SJSA1 (cell line): ENCODE data around the gene MSI2. TPM values are rescaled to one million over a fixed set of nuclear protein-coding genes. Genes with fewer than 3 reads are reported as not detected.

ENCODE experiments used
- DNase-seq, 2 experiments: peaks; one replicate each; pipeline ENCODE4 v3.0.0-alpha.2; 2015 to 2020; ENCODE audit warnings: low spot score in 2 of 2, low read depth in 1 of 2
- H3K27ac ChIP-seq: fragments of 250-450 bp; sonication (Bioruptor Pico); 2 replicates; pipeline ENCODE4 v1.5.1; 2020; ENCODE audit warnings: mild to moderate bottlenecking, moderate library complexity
- H3K27me3 ChIP-seq: fragments of 250-450 bp; sonication (Bioruptor Pico); replicated peaks from 2 replicates; pipeline ENCODE4 v1.5.1; 2020; ENCODE audit warnings: mild to moderate bottlenecking, moderate library complexity
- H3K36me3 ChIP-seq: fragments of 250-450 bp; sonication (Bioruptor Pico); 2 replicates; pipeline ENCODE4 v1.5.1; 2020; ENCODE audit warnings: mild to moderate bottlenecking
- H3K4me1 ChIP-seq: fragments of 250-450 bp; sonication (Bioruptor Pico); replicated peaks from 2 replicates; pipeline ENCODE4 v1.6.1; 2021; ENCODE audit warnings: mild to moderate bottlenecking
- H3K4me3 ChIP-seq: fragments of 250-450 bp; sonication (Bioruptor Pico); 2 replicates; pipeline ENCODE4 v1.5.1; 2020; ENCODE audit warnings: mild to moderate bottlenecking
- H3K9me3 ChIP-seq: fragments of 250-450 bp; sonication (Bioruptor Pico); replicated peaks from 2 replicates; pipeline ENCODE4 v1.5.1; 2020; ENCODE audit warnings: mild to moderate bottlenecking
- total RNA-seq: library from RNA; depleted of rRNA; stranded (reverse); fragments of >200 nt; shearing (Covaris generic); gene quantifications from 2 replicates; pipeline ENCODE4 v1.2.3, GENCODE V29; 2014

The MSI2 gene
- total RNA-seq, 1 experiment from 2014 or later: 39.8 TPM

GRCh38 chr17:57268181-57268580 is 11.9 kb downstream of the MSI2 start:
- H3K9me3 ChIP-seq: no peaks in the 10 kb centered on the region
- H3K36me3 ChIP-seq: peaks cover 65% of the 10 kb centered on the region
- H3K4me1 ChIP-seq: no peaks in the 10 kb centered on the region
- no peak overlapping the region for H3K4me3 ChIP-seq
- no peak for DNase-seq
- H3K27ac ChIP-seq: no peak overlapping the region
- H3K27me3 ChIP-seq: no peaks in the 10 kb centered on the region

DNA sequence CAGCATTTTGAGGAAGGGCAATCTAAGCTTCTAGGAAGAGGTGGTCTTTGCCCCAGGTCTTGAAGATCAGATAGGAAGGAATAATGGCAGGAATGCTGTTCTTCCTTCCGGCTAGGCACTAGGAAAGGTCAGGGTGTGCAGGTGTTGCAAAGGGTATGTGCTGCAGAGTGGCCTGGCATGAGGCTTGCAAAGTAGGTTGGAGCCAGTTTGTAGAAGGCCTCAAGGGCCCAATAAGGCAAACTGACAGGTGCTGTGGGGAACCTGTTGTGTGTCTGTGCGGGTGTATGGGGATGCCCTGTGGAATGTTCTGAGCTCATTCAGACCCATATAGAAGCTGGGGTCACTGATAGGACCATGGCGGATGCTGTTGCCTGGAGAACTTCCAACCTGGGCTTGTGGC is 12.7 kb downstream of the MSI2 start:
- H3K4me3 ChIP-seq: no peak overlapping the region
- H3K4me1 ChIP-seq: no peaks in the 10 kb centered on the region
- no peaks in the 10 kb centered on the region for H3K27me3 ChIP-seq
- peaks cover 61% of the 10 kb centered on the region for H3K36me3 ChIP-seq
- H3K9me3 ChIP-seq: no peaks in the 10 kb centered on the region
- no peak for DNase-seq
- H3K27ac ChIP-seq: no peak overlapping the region

DNA sequence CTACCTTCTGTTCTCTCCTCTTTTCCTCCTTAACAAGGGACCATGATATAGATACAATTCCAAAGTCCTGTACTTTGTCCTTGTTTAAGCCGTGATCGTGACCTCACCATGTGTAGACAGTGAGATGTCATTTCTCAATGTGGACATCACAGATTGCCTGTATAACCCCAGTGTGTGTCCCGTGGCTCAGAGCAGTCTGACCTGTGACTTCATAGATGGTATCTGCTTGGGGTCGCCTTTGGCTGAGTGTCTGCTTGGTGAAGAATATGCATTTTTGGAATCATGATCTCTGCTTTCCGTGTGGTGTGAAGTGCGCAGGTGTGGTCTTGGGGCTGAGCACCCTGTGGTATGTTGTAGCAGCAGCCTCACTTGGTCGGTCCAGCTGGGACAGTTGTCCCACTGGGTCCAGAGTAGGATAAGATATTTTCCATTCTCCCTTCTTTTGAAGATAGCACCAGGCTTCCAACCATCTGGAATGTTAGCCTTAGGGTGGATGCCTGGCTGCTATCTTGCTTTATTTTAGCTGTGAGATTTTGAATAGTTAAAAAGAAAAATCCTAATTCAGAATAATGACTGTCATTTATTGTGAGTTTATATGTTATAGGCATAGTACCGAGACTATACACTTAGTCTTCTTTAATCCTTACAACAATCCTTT is 13.4 kb downstream of the MSI2 start:
- Histone ChIP-seq H3K4me3 (no peak overlapping the region), H3K4me1 (no peaks in the 10 kb centered on the region), H3K27ac (no peak overlapping the region), H3K36me3 (peaks cover 63% of the 10 kb centered on the region), H3K9me3 (no peaks in the 10 kb centered on the region), H3K27me3 (no peaks in the 10 kb centered on the region)
- DNase-seq: no peak

- Histone ChIP-seq H3K4me3 (no peak overlapping the region), H3K27ac (no peak overlapping the region), H3K36me3 (peaks cover 59% of the 10 kb centered on the region), H3K27me3 (no peaks in the 10 kb centered on the region), H3K9me3 (no peaks in the 10 kb centered on the region), H3K4me1 (no peaks in the 10 kb centered on the region)
- DNase-seq: no peak
These were observed 14.5 kb downstream of the MSI2 start for GRCh38 chr17:57270801-57271245.

DNA sequence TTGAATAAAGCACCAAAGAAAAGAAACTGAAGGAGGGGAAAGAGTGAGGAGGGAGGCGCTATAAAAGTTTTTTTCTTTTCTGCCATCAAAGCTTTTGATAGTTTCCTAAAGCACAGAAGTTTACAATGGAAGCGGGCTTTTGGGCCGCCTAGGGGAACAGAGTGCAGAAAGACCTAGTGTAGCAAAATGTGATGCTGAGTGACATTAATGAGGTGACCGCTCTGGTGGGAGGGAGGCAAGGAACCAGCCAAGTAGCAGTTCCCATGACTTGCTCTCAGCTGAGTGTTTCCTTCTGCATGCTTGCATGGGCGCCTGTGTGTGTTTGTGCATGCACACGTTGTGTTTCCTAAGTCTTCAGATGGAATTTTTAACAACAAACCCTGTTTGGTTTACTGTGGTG is 15.5 kb downstream of the MSI2 start:
- Histone ChIP-seq H3K27me3 (no peaks in the 10 kb centered on the region), H3K36me3 (peaks cover 58% of the 10 kb centered on the region), H3K4me3 (no peak overlapping the region), H3K9me3 (no peaks in the 10 kb centered on the region), H3K4me1 (no peaks in the 10 kb centered on the region), H3K27ac (no peak overlapping the region)
- no peak for DNase-seq

DNA sequence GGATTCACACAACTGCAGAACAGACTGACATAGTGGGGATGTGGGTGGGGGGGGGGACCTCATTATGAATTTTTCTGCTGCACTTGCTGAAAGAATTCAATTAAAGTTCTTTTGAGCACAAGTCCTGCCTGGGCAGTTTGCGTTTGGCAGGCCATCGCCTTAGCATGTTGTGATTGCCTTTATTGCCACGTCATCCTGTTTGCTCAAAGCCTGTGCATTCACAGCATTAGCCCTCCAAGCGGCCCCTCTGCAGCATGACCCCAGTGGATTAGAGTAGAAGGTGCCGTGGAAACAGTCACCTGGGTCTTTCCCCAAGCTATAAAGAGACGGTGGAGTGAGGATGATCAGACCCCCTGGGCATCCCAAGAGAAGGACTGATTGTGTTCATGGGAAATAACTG is 17.2 kb downstream of the MSI2 start:
- H3K4me3 ChIP-seq: no peak overlapping the region
- no peaks in the 10 kb centered on the region for H3K4me1 ChIP-seq
- peaks cover 53% of the 10 kb centered on the region for H3K36me3 ChIP-seq
- H3K27me3 ChIP-seq: no peaks in the 10 kb centered on the region
- no peak overlapping the region for H3K27ac ChIP-seq
- H3K9me3 ChIP-seq: no peaks in the 10 kb centered on the region
- DNase-seq: no peak

GRCh38 chr17:57274162-57274561 is 17.8 kb downstream of the MSI2 start:
- no peak for DNase-seq

DNA sequence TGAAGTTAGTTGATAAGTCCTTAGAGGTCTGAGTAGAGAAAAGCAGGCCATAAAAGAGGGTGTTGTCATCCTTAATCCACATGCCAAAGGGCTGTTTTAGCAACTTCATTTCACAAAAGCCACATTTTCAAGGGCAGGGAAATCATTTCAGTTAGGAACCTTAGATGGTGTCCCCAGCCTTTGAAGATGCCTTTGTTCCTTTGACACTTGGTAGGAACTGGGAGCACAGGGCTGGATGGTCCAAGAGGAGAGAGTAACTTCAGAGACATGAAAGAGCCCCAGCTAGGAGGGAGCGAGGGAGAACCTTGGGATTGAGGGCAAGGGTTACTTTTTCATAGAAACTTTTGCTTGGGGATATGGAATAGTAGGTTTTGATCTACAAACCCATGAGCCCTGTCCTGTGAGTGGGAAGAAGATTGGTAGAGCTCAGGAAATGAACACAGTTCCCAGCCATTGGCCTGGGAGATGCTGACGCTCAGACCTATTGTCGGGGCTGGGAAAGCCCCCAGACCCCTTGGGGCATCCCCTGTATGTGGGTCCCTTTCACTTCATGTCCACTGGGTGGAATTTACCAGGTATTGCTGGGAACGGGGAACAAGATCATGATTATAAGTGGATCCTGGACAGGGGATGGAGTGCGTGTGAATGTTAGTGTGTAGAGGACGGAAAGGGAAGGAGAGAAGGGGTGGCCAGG is 18.9 kb downstream of the MSI2 start:
- no peaks in the 10 kb centered on the region for H3K27me3 ChIP-seq
- H3K36me3 ChIP-seq: peaks cover 37% of the 10 kb centered on the region
- no peak for DNase-seq
- H3K4me3 ChIP-seq: no peak overlapping the region
- H3K27ac ChIP-seq: no peak overlapping the region
- H3K9me3 ChIP-seq: no peaks in the 10 kb centered on the region
- no peaks in the 10 kb centered on the region for H3K4me1 ChIP-seq

More at GRCh38 chr17:57274162-57274561, 17.8 kb downstream of the MSI2 start:
- Histone ChIP-seq H3K4me3 (no peak overlapping the region), H3K27me3 (no peaks in the 10 kb centered on the region), H3K9me3 (no peaks in the 10 kb centered on the region), H3K27ac (no peak overlapping the region), H3K4me1 (no peaks in the 10 kb centered on the region), H3K36me3 (peaks cover 48% of the 10 kb centered on the region)

- Histone ChIP-seq H3K9me3 (no peaks in the 10 kb centered on the region), H3K27ac (no peak overlapping the region), H3K4me3 (no peak overlapping the region), H3K27me3 (no peaks in the 10 kb centered on the region), H3K36me3 (peaks cover 38% of the 10 kb centered on the region), H3K4me1 (no peaks in the 10 kb centered on the region)
- no peak for DNase-seq
These were observed 20.3 kb downstream of the MSI2 start for GRCh38 chr17:57276621-57277020.

GRCh38 chr17:57277923-57278604 is 21.7 kb downstream of the MSI2 start:
- no peak for DNase-seq
- H3K36me3 ChIP-seq: peaks cover 42% of the 10 kb centered on the region
- no peaks in the 10 kb centered on the region for H3K9me3 ChIP-seq
- no peaks in the 10 kb centered on the region for H3K27me3 ChIP-seq
- H3K4me1 ChIP-seq: no peaks in the 10 kb centered on the region
- no peak overlapping the region for H3K27ac ChIP-seq
- no peak overlapping the region for H3K4me3 ChIP-seq

DNA sequence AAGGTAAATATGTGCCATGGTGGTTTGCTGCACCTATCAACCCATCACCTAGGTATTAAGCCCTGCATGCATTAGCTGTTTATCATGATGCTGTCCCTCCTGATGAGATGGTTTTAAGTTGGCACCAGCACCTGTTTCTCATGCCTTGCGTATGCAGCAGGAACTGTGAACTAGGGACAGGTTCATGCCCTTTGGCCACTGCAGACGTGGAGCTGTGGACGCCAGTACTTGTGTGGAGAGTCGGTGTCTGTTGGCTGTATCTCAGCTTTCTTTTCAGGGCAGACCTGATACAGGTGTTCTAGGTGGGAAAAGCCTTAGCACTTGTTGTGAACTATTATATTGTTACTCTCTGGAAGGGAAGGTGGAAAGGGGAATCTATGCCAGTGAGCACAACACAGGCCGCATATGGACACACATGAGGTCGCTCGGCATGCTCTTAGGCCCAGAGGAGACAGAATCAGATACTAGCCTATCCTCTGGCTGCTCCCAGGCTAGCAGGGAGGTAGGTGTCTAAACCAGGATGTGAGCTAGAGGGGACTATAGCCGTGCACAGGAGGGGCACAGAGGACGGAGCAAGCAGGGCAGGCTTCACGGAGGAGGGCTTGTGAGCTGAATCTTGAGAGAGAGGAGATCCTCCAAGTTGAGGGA is 22.5 kb downstream of the MSI2 start:
- Histone ChIP-seq H3K9me3 (no peaks in the 10 kb centered on the region), H3K36me3 (peaks cover 39% of the 10 kb centered on the region), H3K27me3 (no peaks in the 10 kb centered on the region), H3K27ac (no peak overlapping the region), H3K4me1 (no peaks in the 10 kb centered on the region), H3K4me3 (no peak overlapping the region)
- no peak for DNase-seq

GRCh38 chr17:57279432-57279831 is 23.1 kb downstream of the MSI2 start:
- no peak overlapping the region for H3K27ac ChIP-seq
- peaks cover 34% of the 10 kb centered on the region for H3K36me3 ChIP-seq
- H3K27me3 ChIP-seq: no peaks in the 10 kb centered on the region
- no peaks in the 10 kb centered on the region for H3K4me1 ChIP-seq
- H3K9me3 ChIP-seq: no peaks in the 10 kb centered on the region
- H3K4me3 ChIP-seq: no peak overlapping the region
- no peak for DNase-seq

GRCh38 chr17:57281887-57282286 is 25.6 kb downstream of the MSI2 start:
- H3K36me3 ChIP-seq: peaks cover 22% of the 10 kb centered on the region; the same call in 1 of the 2 replicates
- no peak overlapping the region for H3K4me3 ChIP-seq
- H3K4me1 ChIP-seq: no peaks in the 10 kb centered on the region
- H3K27me3 ChIP-seq: no peaks in the 10 kb centered on the region
- H3K9me3 ChIP-seq: no peaks in the 10 kb centered on the region
- no peak overlapping the region for H3K27ac ChIP-seq
- DNase-seq: no peak

- Histone ChIP-seq H3K9me3 (no peaks in the 10 kb centered on the region), H3K27me3 (no peaks in the 10 kb centered on the region), H3K4me3 (no peak overlapping the region), H3K4me1 (no peaks in the 10 kb centered on the region), H3K27ac (no peak overlapping the region), H3K36me3 (peaks cover 22% of the 10 kb centered on the region; the same call in 1 of the 2 replicates)
- DNase-seq: no peak
These were observed 26.0 kb downstream of the MSI2 start for GRCh38 chr17:57282296-57282695.
